ENCODE data around the gene TRIM2.

DNA sequence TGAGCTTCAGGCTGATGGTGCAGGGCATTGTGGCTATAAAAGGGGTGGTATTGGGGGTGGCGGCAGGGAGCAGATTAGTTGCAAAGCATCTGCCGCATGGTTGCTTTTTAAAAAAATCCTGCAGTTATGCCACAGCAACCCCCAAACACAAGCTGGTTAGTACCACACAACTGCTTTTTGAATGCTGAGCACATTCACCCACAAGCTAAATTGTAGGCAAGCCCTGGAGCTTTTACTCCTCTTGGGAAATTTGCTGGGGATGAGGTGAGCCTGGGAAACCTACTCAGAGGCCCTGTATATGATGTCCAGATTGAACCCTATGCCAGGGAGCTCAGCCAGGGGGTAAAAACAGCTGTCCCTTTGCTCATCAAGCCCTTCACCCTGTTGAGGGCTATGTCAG lies 33.8 kb upstream of the TRIM2 start:
- TF ChIP-seq POLR2A (IDR thresholded peaks at IDR 0.05), result no peak
- TF ChIP-seq, protein P1, sequence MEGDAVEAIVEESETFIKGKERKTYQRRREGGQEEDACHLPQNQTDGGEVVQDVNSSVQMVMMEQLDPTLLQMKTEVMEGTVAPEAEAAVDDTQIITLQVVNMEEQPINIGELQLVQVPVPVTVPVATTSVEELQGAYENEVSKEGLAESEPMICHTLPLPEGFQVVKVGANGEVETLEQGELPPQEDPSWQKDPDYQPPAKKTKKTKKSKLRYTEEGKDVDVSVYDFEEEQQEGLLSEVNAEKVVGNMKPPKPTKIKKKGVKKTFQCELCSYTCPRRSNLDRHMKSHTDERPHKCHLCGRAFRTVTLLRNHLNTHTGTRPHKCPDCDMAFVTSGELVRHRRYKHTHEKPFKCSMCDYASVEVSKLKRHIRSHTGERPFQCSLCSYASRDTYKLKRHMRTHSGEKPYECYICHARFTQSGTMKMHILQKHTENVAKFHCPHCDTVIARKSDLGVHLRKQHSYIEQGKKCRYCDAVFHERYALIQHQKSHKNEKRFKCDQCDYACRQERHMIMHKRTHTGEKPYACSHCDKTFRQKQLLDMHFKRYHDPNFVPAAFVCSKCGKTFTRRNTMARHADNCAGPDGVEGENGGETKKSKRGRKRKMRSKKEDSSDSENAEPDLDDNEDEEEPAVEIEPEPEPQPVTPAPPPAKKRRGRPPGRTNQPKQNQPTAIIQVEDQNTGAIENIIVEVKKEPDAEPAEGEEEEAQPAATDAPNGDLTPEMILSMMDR (IDR thresholded peaks at IDR 0.05), result no peak
